Neutrophil (primary cell): ENCODE measurements around the gene TXNDC11.

ENCODE experiments used
- H3K27ac ChIP-seq: fragments of 200-600 bp; sonication (generic); 2 replicates; pipeline ENCODE4 v1.5.1; 2016; ENCODE audit warnings: mild to moderate bottlenecking, moderate library complexity
- H3K27me3 ChIP-seq: fragments of 200-600 bp; sonication (generic); 2 replicates; pipeline ENCODE4 v1.6.0; 2016; ENCODE audit warnings: mild to moderate bottlenecking
- H3K36me3 ChIP-seq: fragments of 200-600 bp; sonication (generic); 2 replicates; pipeline ENCODE4 v1.5.1; 2017
- H3K4me1 ChIP-seq, 2 experiments: fragments of 200-600 bp in 1 of 2; sonication (generic) in 1 of 2; 1 replicate in 1 of 2; 2 replicates in 1 of 2; pipeline versions ENCODE4 v1.5.1 to v1.6.1; 2013 to 2016; ENCODE audit warnings: low read depth in 1 of 2, low read length in 1 of 2, mild to moderate bottlenecking in 1 of 2, moderate library complexity in 1 of 2; ENCODE audit not compliant: control insufficient read depth in 1 of 2, insufficient read depth in 1 of 2
- H3K4me3 ChIP-seq, 2 experiments: fragments of 200-600 bp in 1 of 2; sonication (generic) in 1 of 2; 1 replicate in 1 of 2; 2 replicates in 1 of 2; pipeline ENCODE4 v1.5.1; 2013 to 2016; ENCODE audit warnings: low read depth in 1 of 2, low read length in 1 of 2, mild to moderate bottlenecking in 1 of 2, moderate library complexity in 1 of 2
- H3K9me3 ChIP-seq: fragments of 200-600 bp; sonication (generic); 2 replicates; pipeline ENCODE4 v1.5.1; 2016
- TF ChIP-seq, protein P1 (sequence below): fragments of 200-600 bp; sonication (generic); IDR thresholded peaks from 2 replicates; pipeline ENCODE4 v1.5.1; 2016; ENCODE audit warnings: antibody characterized with exemption

The TXNDC11 gene

DNA sequence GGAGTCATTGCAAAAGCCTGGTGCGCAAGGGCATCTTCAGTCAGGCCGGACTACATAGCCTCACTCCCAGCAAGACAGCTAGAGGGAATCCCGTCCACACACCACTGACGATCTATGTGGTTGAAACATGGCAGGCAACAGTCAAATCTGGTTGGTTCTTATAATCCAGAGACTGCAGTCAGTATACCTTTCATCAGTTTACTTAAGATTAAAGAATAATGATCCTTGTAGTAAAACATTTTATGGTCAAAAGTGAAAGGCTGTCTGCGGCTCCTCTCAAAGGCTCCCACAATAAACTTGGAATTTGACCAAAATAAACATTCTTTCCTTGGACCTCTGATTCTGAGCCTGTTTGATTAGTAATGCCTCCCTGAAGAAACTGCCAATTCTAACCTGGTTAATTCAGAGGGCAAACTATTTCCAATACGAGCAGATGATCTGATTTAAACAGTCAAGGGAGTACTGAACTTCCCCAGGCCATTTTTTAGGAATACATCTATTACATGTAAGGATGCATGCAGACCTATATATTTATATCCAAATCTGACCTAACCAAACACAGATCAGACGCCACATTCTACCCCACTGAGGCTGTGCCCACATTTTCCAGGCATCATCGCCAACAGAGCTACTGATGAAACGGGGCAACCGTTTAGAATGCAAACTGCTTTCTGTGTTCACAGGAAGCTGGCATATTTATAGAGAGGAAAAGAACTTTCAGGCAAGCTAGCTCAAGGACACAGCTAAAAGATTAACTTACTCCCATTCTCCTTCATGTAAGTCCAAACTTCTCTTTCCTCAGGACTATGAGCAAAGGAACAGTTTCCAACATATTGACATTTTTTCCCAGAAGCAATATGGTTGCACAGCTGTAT, 15.3 kb upstream of the TXNDC11 start:
- H3K27me3 ChIP-seq = no peaks in the 10 kb centered on the region
- peaks cover 94% of the 10 kb centered on the region for H3K36me3 ChIP-seq
- H3K9me3 ChIP-seq = no peaks in the 10 kb centered on the region
- H3K27ac ChIP-seq = no peak overlapping the region
- H3K4me1 ChIP-seq = no peaks in the 10 kb centered on the region
- no peak overlapping the region for H3K4me3 ChIP-seq
- TF ChIP-seq, protein P1, sequence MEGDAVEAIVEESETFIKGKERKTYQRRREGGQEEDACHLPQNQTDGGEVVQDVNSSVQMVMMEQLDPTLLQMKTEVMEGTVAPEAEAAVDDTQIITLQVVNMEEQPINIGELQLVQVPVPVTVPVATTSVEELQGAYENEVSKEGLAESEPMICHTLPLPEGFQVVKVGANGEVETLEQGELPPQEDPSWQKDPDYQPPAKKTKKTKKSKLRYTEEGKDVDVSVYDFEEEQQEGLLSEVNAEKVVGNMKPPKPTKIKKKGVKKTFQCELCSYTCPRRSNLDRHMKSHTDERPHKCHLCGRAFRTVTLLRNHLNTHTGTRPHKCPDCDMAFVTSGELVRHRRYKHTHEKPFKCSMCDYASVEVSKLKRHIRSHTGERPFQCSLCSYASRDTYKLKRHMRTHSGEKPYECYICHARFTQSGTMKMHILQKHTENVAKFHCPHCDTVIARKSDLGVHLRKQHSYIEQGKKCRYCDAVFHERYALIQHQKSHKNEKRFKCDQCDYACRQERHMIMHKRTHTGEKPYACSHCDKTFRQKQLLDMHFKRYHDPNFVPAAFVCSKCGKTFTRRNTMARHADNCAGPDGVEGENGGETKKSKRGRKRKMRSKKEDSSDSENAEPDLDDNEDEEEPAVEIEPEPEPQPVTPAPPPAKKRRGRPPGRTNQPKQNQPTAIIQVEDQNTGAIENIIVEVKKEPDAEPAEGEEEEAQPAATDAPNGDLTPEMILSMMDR = no peak

DNA sequence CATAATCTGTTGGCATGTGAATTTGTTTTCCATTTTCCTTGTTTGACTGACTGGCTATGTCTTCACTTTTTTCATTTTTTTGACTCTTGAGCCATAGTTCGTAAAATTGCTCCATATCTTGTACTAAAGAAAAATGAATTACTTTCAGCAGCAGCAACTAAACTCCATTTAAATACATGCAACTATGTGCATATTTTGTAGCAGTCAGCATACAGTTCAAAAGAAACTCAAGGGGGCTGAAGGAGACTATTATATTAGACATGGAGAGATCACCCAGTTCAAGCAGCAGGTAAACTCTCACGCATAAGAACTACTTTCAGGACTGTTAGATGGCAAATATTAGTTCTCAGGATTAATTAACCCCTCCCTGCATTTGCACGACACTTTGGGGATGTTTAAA, 13.6 kb upstream of the TXNDC11 start:
- no peak overlapping the region for H3K4me3 ChIP-seq
- H3K9me3 ChIP-seq = no peaks in the 10 kb centered on the region
- peaks cover 93% of the 10 kb centered on the region for H3K36me3 ChIP-seq
- H3K27me3 ChIP-seq = no peaks in the 10 kb centered on the region
- H3K27ac ChIP-seq = no peak overlapping the region
- H3K4me1 ChIP-seq = no peaks in the 10 kb centered on the region
- TF ChIP-seq, protein P1 = no peak

DNA sequence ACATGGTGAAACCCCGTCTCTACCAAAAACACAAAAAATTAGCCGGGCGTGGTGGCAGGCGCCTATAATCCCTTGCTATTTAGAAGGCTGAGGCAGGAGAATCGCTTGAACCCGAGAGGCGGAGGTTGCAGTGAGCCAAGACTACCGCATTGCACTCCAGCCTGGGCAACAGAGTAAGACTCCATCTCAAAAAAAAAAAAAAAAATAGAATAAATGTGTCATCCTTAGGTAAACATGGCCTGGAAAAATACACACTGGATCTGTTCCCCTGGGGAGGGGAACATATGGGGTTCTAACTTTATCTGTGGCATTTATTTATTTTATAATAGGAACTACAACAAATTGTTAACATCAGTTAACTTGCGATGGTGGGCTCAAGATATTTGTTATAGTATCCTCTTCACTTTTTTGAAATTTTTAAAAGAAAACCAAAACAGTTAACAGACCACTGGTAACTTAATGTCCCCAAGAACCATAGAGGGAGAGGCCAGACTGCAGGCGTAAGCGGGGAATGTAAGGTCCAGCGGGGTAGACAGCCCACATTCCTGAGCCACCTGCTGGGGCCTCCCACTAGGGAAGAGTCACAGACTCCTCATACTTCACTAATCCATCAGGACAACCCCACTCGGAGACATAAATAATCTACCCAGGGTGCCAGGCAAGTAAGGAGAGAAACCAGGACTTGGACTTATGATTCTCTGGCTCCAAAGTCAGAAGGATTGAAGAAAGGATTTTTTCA, 12.5 kb upstream of the TXNDC11 start:
- H3K27ac ChIP-seq = no peak overlapping the region
- TF ChIP-seq, protein P1 = no peak
- no peaks in the 10 kb centered on the region for H3K4me1 ChIP-seq
- H3K9me3 ChIP-seq = no peaks in the 10 kb centered on the region
- no peak overlapping the region for H3K4me3 ChIP-seq
- H3K27me3 ChIP-seq = no peaks in the 10 kb centered on the region
- H3K36me3 ChIP-seq = peaks cover 93% of the 10 kb centered on the region

DNA sequence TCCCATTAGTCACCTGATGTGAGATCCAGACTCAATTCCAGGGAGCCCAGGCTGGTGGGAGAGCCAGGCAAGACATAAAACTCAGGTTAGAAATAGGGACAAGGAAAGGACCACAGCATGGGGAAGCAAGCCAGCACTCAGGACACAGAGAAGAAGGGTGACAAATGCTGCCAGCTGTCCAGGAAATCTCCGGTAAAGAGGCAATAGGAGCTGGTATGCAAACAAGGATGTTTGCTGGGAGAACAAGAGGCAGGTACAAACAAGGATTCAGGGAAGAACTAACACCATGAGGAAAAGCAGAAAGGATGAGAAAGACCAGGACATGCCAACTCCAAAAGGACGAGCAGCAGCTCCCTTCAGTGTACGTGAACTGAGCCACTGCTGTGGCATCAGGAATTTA, 10.2 kb upstream of the TXNDC11 start:
- no peaks in the 10 kb centered on the region for H3K4me1 ChIP-seq
- H3K27ac ChIP-seq = no peak overlapping the region
- H3K27me3 ChIP-seq = no peaks in the 10 kb centered on the region
- no peak overlapping the region for H3K4me3 ChIP-seq
- TF ChIP-seq, protein P1 = no peak
- peaks cover 93% of the 10 kb centered on the region for H3K36me3 ChIP-seq
- H3K9me3 ChIP-seq = no peaks in the 10 kb centered on the region

DNA sequence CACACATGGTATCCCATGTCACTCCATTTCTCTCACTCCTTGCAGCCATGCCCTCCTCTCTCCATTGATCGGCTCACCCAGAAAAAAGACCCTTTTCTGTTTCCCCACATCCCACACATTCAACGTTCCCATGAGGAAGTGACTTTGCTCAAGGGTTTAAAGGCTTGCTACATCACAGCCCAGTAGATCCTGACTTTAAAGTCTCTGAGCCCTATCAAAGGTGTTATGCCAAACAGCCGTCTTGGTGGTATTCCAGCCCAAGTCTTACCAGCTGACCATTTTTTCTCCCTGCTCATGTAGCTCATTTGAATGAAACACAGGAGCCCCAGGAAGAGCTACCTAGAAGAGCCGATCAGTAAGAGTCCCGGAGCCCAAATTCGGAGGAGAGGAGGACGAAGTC, 7.4 kb upstream of the TXNDC11 start:
- H3K9me3 ChIP-seq = no peaks in the 10 kb centered on the region
- TF ChIP-seq, protein P1 = no peak
- peaks cover 67% of the 10 kb centered on the region for H3K36me3 ChIP-seq
- H3K4me3 ChIP-seq = no peak overlapping the region
- H3K27me3 ChIP-seq = no peaks in the 10 kb centered on the region
- peak overlapping the region; percentile 19 for H3K27ac ChIP-seq
- H3K4me1 ChIP-seq = no peaks in the 10 kb centered on the region
